Fibroblast of skin of left biceps (primary cell): Measurements from ENCODE around the gene MSL2.
A peak's percentile ranks its signal among the peaks of the same experiment; 100 is the strongest.
"Not testable (repeated sequence)": the region's sequence is repeated elsewhere in the genome, so short reads cannot be mapped to it uniquely, and the experiment has no call there.

Experiments
- DNase-seq, 2 experiments: peaks; one replicate each; pipeline ENCODE4 v3.0.0-alpha.2; 2013; ENCODE audit warnings: low read depth in 2 of 2

The MSL2 gene

GRCh38 chr3:136196064-136196400, at the start of gene MSL2:
TSS of gene MSL2 (minus strand) at chr3:136196335. CDS start at chr3:136195113, 1,222 bp downstream.
- DNase-seq, result no peak

- no peak for DNase-seq
These were observed 49.6 kb upstream of the MSL2 start for GRCh38 chr3:136245691-136246090.

- no peak for DNase-seq
These were observed 43.0 kb upstream of the MSL2 start for GRCh38 chr3:136239094-136239493.

- no peak for DNase-seq
These were observed 42.0 kb upstream of the MSL2 start for GRCh38 chr3:136237961-136238649.

GRCh38 chr3:136237103-136237502, 41.0 kb upstream of the MSL2 start:
- DNase-seq, result no peak

- no peak for DNase-seq
These were observed 40.0 kb upstream of the MSL2 start for GRCh38 chr3:136236109-136236508.

GRCh38 chr3:136235545-136235944, 39.4 kb upstream of the MSL2 start:
- DNase-seq, result no peak

- no peak for DNase-seq
These were observed 36.3 kb upstream of the MSL2 start for GRCh38 chr3:136232413-136232812.

- DNase-seq, result not testable (repeated sequence)
These were observed 26.6 kb upstream of the MSL2 start for GRCh38 chr3:136222746-136223145.

GRCh38 chr3:136211547-136211946, 15.4 kb upstream of the MSL2 start:
- DNase-seq, result no peak

- DNase-seq, result peak in 1 of 2 experiments; percentile 36
These were observed 13.8 kb upstream of the MSL2 start for GRCh38 chr3:136209921-136210320.

GRCh38 chr3:136207489-136208115, 11.5 kb upstream of the MSL2 start:
- DNase-seq, result no peak

GRCh38 chr3:136199219-136199618, 3.1 kb upstream of the MSL2 start:
- DNase-seq, result not testable (repeated sequence)

GRCh38 chr3:136198462-136199078, 2.4 kb upstream of the MSL2 start:
- DNase-seq, result not testable (repeated sequence)

GRCh38 chr3:136197159-136197793, 1.1 kb upstream of the MSL2 start:
- no peak for DNase-seq

- DNase-seq, result peak; percentile 99 to 100
These were observed 445 bp upstream of the MSL2 start for GRCh38 chr3:136196401-136197158.

- DNase-seq, result peak in 1 of 2 experiments; percentile 38
These were observed 674 bp downstream of the MSL2 start for GRCh38 chr3:136195258-136196063.

- no peak for DNase-seq
These were observed 1.5 kb downstream of the MSL2 start for GRCh38 chr3:136194409-136195257.

- DNase-seq, result no peak
These were observed 2.7 kb downstream of the MSL2 start for GRCh38 chr3:136193278-136194054.
